Activated naive CD8-positive, alpha-beta T cell treated with anti-CD3 and anti-CD28 coated beads, Interleukin-2, amount 10 ng/mL, durations not matched to agents 7 days and 5 days (primary cell): ENCODE measurements around the gene ZNF365. TPM values are rescaled to one million over a fixed set of nuclear protein-coding genes. Genes with fewer than 3 reads are reported as not detected.

ENCODE experiments used
- ATAC-seq: fragments of 150-1000 bp; cut with Tn5 transposase; one replicate; pipeline ENCODE4 v1.10.0; 2021; ENCODE audit warnings: low read depth, moderate library complexity
- POLR2A ChIA-PET: fragments of 350-600 bp; sonication (Branson Sonifier 250); formaldehyde crosslinking; loops from one replicate; lab custom pipeline; 2021; ENCODE audit warnings: antibody characterized with exemption; lab: Charles Lee
- DNase-seq: peaks from one replicate; pipeline ENCODE4 v3.0.0; 2021
- H3K27ac Mint-ChIP-seq: one replicate; pipeline ENCODE4 v1.8.0; 2022; ENCODE audit warnings: mild to moderate bottlenecking, mixed read lengths
- H3K27me3 Mint-ChIP-seq: one replicate; pipeline ENCODE4 v1.8.0; 2022; ENCODE audit warnings: mild to moderate bottlenecking, moderate library complexity, mixed read lengths
- H3K36me3 Mint-ChIP-seq: one replicate; pipeline ENCODE4 v1.8.0; 2021; ENCODE audit warnings: mild to moderate bottlenecking, mixed read lengths
- H3K4me1 Mint-ChIP-seq: one replicate; pipeline ENCODE4 v1.8.0; 2021; ENCODE audit warnings: mixed read lengths
- H3K4me3 Mint-ChIP-seq: one replicate; pipeline ENCODE4 v1.8.0; 2022; ENCODE audit warnings: mild to moderate bottlenecking, moderate library complexity, mixed read lengths
- H3K9me3 Mint-ChIP-seq: one replicate; pipeline ENCODE4 v1.8.0; 2021; ENCODE audit warnings: mixed read lengths
- total RNA-seq, 2 experiments: library from RNA; stranded (reverse); gene quantifications; one replicate each; pipeline ENCODE4 v1.2.3, GENCODE V29; 2021

The ZNF365 gene
- total RNA-seq, 2 experiments from 2014 or later, result 0.58 to 0.94 TPM

- no peak for DNase-seq
- Mint-ChIP-seq H3K27ac (no peak overlapping the region), H3K27me3 (peaks cover 24% of the 10 kb centered on the region), H3K36me3 (no peaks in the 10 kb centered on the region), H3K9me3 (no peaks in the 10 kb centered on the region), H3K4me3 (no peak overlapping the region), H3K4me1 (no peaks in the 10 kb centered on the region)
- no peak for ATAC-seq
- POLR2A ChIA-PET, result no interaction called here
These were observed 72.5 kb downstream of the ZNF365 start for GRCh38 chr10:62446627-62447026.

- Mint-ChIP-seq H3K4me1 (peaks cover under 1% of the 10 kb centered on the region), H3K27me3 (peaks cover 26% of the 10 kb centered on the region), H3K36me3 (no peaks in the 10 kb centered on the region), H3K27ac (no peak overlapping the region), H3K9me3 (no peaks in the 10 kb centered on the region), H3K4me3 (no peak overlapping the region)
- POLR2A ChIA-PET, result no interaction called here
- ATAC-seq (no peak), DNase-seq (no peak)
These were observed 76.9 kb downstream of the ZNF365 start for GRCh38 chr10:62450912-62451610.

GRCh38 chr10:62451611-62451975 is 77.4 kb downstream of the ZNF365 start:
- POLR2A ChIA-PET, result no interaction called here
- peaks cover 25% of the 10 kb centered on the region for H3K27me3 Mint-ChIP-seq
- H3K9me3 Mint-ChIP-seq, result no peaks in the 10 kb centered on the region
- H3K4me1 Mint-ChIP-seq, result peaks cover 4% of the 10 kb centered on the region
- no peaks in the 10 kb centered on the region for H3K36me3 Mint-ChIP-seq
- H3K4me3 Mint-ChIP-seq, result no peak overlapping the region
- no peak overlapping the region for H3K27ac Mint-ChIP-seq
- DNase-seq, result no peak
- ATAC-seq, result no peak

Other genes with a start within 250 kb of the ZNF365 start
- gene RTKN2, start 105.5 kb upstream of the ZNF365 start, total RNA-seq, result 1 to 10 TPM; 3.6 to 4.1 TPM